Forelimb muscle (tissue), 1 donor: ENCODE data around the gene CDKN2AIP. TPM values are rescaled to one million over a fixed set of nuclear protein-coding genes. Genes with fewer than 3 reads are reported as not detected.

Experiments
- DNase-seq: peaks from one replicate; pipeline ENCODE4 v3.0.0-alpha.2; 2013; ENCODE audit warnings: low read depth
- polyA plus RNA-seq: library from polyadenylated mRNA; unstranded; fragments of 120-200 nt; gene quantifications from one replicate; pipeline ENCODE4 v1.2.1, GENCODE V29; 2013; ENCODE audit not compliant: insufficient read length

CDKN2AIP gene
- 13.8 TPM for polyA plus RNA-seq

- peak; percentile 81 for DNase-seq
These were observed at the start of gene CDKN2AIP for GRCh38 chr4:183444214-183445096. CDKN2AIP (plus strand) TSS chr4:183444636; CDS start chr4:183444798, 162 bp downstream.

GRCh38 chr4:183395395-183395794 lies 49.0 kb upstream of the CDKN2AIP start:
- no peak for DNase-seq

- no peak for DNase-seq
These were observed 48.2 kb upstream of the CDKN2AIP start for GRCh38 chr4:183396227-183396637.

- DNase-seq = no peak
These were observed 46.6 kb upstream of the CDKN2AIP start for GRCh38 chr4:183397741-183398297.

- no peak for DNase-seq
These were observed 45.9 kb upstream of the CDKN2AIP start for GRCh38 chr4:183398298-183399125.

- no peak for DNase-seq
These were observed 45.3 kb upstream of the CDKN2AIP start for GRCh38 chr4:183399126-183399522.

GRCh38 chr4:183399616-183400015 lies 44.8 kb upstream of the CDKN2AIP start:
- DNase-seq = no peak

- no peak for DNase-seq
These were observed 44.4 kb upstream of the CDKN2AIP start for GRCh38 chr4:183400035-183400434.

GRCh38 chr4:183401473-183401872 lies 43.0 kb upstream of the CDKN2AIP start:
- DNase-seq = no peak

GRCh38 chr4:183402771-183403170 lies 41.7 kb upstream of the CDKN2AIP start:
- DNase-seq = no peak

- DNase-seq = no peak
These were observed 41.0 kb upstream of the CDKN2AIP start for GRCh38 chr4:183403486-183403885.

GRCh38 chr4:183403961-183404360 lies 40.5 kb upstream of the CDKN2AIP start:
- DNase-seq = no peak

- no peak for DNase-seq
These were observed 39.1 kb upstream of the CDKN2AIP start for GRCh38 chr4:183405303-183405702.

GRCh38 chr4:183407128-183407585 lies 37.3 kb upstream of the CDKN2AIP start:
- peak; percentile 36 for DNase-seq

GRCh38 chr4:183407635-183408464 lies 36.6 kb upstream of the CDKN2AIP start:
- no peak for DNase-seq

GRCh38 chr4:183408796-183409195 lies 35.6 kb upstream of the CDKN2AIP start:
- no peak for DNase-seq

- no peak for DNase-seq
These were observed 35.0 kb upstream of the CDKN2AIP start for GRCh38 chr4:183409483-183409882.

GRCh38 chr4:183409934-183410333 lies 34.5 kb upstream of the CDKN2AIP start:
- no peak for DNase-seq

- DNase-seq = no peak
These were observed 33.1 kb upstream of the CDKN2AIP start for GRCh38 chr4:183411291-183411861.

GRCh38 chr4:183412821-183413220 lies 31.6 kb upstream of the CDKN2AIP start:
- no peak for DNase-seq
